A673 (cell line): ENCODE data around the gene TMEM203.

Source experiments
- EZH2 ChIP-seq: fragments of 200-600 bp; sonication (generic); IDR thresholded peaks from 2 replicates; pipeline ENCODE4 v1.6.1; 2017; ENCODE audit warnings: borderline replicate concordance, low read depth, mild to moderate bottlenecking, mixed read lengths, antibody characterized with exemption, low read length; ENCODE audit not compliant: poor library complexity, severe bottlenecking
- TF ChIP-seq, protein P1 (sequence below): fragments of 300-800, 200-600 bp; sonication (generic); conservative IDR thresholded peaks from 2 replicates; pipeline ENCODE4 v1.5.1; 2017; ENCODE audit warnings: low read depth, mild to moderate bottlenecking, antibody characterized with exemption, low read length, moderate library complexity, mixed read lengths

DNA sequence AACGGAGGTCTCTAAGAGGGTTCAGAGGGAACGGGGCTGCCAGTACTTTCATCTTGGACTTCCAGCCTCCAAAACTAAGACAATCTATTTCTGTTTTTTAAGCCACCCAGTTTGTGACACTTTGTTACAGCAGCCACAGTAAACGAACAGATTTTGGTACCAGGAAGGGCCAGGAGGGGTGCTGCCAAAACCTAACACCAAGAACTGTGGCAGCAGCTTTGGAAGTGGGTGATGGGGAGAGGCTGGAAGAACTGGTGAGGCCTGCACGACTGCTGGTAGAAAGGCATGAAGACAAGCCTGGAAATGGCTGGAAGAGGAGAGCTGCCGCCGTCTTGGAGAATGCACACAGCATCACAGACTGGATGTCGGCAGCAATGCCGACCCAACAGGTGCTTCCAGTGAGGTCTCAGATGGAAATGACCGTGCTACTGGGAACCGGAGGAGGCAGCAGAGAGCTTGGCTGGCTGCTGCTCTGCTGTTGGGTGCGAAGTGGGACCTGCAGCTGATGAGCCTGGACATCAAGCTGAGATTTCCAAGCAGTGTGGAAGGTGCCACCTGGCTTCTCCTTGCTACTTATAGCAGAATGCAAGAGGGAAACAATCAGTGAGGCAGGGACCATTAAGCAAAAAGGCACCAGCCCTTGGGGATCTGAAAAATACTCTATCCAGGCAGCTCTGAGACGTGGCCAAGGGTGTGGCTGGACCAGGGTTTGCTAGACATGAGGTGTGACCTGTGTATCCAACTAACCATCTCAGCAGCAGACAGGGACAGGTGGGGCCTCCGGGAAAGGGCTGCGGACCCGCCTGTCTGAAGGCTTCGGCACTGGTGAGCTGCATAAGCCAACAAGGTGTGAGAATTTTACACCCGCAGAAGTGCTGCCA is 28.9 kb downstream of the TMEM203 start:
- TF ChIP-seq, protein P1, sequence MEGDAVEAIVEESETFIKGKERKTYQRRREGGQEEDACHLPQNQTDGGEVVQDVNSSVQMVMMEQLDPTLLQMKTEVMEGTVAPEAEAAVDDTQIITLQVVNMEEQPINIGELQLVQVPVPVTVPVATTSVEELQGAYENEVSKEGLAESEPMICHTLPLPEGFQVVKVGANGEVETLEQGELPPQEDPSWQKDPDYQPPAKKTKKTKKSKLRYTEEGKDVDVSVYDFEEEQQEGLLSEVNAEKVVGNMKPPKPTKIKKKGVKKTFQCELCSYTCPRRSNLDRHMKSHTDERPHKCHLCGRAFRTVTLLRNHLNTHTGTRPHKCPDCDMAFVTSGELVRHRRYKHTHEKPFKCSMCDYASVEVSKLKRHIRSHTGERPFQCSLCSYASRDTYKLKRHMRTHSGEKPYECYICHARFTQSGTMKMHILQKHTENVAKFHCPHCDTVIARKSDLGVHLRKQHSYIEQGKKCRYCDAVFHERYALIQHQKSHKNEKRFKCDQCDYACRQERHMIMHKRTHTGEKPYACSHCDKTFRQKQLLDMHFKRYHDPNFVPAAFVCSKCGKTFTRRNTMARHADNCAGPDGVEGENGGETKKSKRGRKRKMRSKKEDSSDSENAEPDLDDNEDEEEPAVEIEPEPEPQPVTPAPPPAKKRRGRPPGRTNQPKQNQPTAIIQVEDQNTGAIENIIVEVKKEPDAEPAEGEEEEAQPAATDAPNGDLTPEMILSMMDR: peak; percentile 70
- no peak for TF ChIP-seq EZH2
